Calu3 (cell line): ENCODE results near the gene ZC3H12C. TPM values are rescaled to one million over a fixed set of nuclear protein-coding genes. Genes with fewer than 3 reads are reported as not detected.

Experiments used
- BruUV-seq: library from RNA; stranded (reverse); fragments of 400-500 nt; replicated peaks from 2 replicates; lab custom pipeline; 2021; lab: Mats Ljungman, UMichigan
- CTCF ChIA-PET: fragments of 300-600 bp; sonication (Branson Sonifier 250); formaldehyde crosslinking; loops from one replicate; lab custom pipeline; 2022; ENCODE audit warnings: antibody characterized with exemption; lab: Charles Lee
- DNase-seq: peaks from one replicate; pipeline ENCODE4 v3.0.0; 2022
- H3K27ac Mint-ChIP-seq: one replicate; pipeline ENCODE4 v1.8.0; 2022; ENCODE audit warnings: mixed read lengths; ENCODE audit not compliant: unreplicated experiment
- H3K27me3 Mint-ChIP-seq: one replicate; pipeline ENCODE4 v1.8.0; 2022; ENCODE audit warnings: mixed read lengths; ENCODE audit not compliant: unreplicated experiment
- H3K36me3 Mint-ChIP-seq: one replicate; pipeline ENCODE4 v1.8.0; 2022; ENCODE audit warnings: mild to moderate bottlenecking, moderate library complexity, mixed read lengths; ENCODE audit not compliant: insufficient read depth, unreplicated experiment
- H3K4me1 Mint-ChIP-seq: one replicate; pipeline ENCODE4 v1.8.0; 2022; ENCODE audit warnings: mild to moderate bottlenecking, low read depth, mixed read lengths; ENCODE audit not compliant: unreplicated experiment
- H3K4me3 Mint-ChIP-seq: one replicate; pipeline ENCODE4 v1.8.0; 2022; ENCODE audit warnings: mild to moderate bottlenecking, low read depth, moderate library complexity, mixed read lengths; ENCODE audit not compliant: unreplicated experiment
- H3K9me3 Mint-ChIP-seq: one replicate; pipeline ENCODE4 v1.8.0; 2022; ENCODE audit warnings: low read depth, mixed read lengths; ENCODE audit not compliant: unreplicated experiment
- intact Hi-C: fragments of 100-400 bp; cut with micrococcal nuclease; formaldehyde crosslinking; loops from one replicate; pipeline ENCODE4 v1.10.0; 2022; ENCODE audit not compliant: unreplicated experiment
- total RNA-seq: library from RNA; stranded (reverse); gene quantifications from 2 replicates; pipeline ENCODE4 v1.2.3, GENCODE V29; 2022
- TF ChIP-seq, protein P1 (sequence below): fragments of 200-600 bp; IDR thresholded peaks from one replicate; pipeline ENCODE4 v1.8.0; 2022; ENCODE audit warnings: antibody characterized with exemption; ENCODE audit not compliant: unreplicated experiment

Gene ZC3H12C
- total RNA-seq, 1 experiment from 2014 or later: 14.1 TPM

DNA sequence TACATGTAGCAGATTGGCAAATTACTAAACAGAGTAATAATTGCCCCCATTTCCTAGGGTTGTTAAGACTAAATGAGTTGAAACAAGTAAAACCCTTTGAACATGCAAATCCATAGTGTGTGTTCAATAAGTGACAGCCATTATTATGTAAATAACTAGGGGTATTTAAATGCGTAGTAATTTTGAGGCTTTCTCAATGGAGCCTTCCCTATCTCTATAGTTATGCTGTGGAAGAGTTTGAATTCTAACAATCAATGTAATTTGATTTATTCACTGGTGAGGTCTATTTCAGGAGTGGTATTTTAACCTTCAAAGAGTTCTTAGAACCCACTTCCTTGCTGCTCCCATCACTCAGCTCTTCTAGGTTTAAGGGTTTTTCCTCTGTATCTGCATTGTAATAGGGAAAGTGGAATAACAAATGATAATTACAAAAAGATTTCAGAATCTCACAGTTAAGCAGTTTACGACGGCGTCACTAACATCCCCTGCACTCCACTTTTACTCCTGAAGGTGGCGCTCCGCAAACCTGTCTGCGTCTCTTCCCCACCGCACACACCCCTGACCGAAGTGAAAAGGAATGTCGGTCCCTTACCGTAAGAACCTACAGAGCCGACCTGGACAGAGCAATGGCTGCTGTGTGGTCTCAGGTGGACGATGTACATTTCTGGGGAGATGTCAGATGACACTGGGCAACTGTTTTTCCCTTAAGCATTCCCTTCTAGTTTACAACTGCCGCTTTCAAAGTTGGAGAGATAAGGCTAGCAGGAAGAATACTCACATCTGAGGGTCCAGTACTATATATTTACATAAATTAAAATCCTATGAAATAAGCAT lies 80.8 kb downstream of the ZC3H12C start:
- intact Hi-C loops: no loop called here
- no peak overlapping the region for H3K4me3 Mint-ChIP-seq
- peaks cover 5% of the 10 kb centered on the region for H3K36me3 Mint-ChIP-seq

DNA sequence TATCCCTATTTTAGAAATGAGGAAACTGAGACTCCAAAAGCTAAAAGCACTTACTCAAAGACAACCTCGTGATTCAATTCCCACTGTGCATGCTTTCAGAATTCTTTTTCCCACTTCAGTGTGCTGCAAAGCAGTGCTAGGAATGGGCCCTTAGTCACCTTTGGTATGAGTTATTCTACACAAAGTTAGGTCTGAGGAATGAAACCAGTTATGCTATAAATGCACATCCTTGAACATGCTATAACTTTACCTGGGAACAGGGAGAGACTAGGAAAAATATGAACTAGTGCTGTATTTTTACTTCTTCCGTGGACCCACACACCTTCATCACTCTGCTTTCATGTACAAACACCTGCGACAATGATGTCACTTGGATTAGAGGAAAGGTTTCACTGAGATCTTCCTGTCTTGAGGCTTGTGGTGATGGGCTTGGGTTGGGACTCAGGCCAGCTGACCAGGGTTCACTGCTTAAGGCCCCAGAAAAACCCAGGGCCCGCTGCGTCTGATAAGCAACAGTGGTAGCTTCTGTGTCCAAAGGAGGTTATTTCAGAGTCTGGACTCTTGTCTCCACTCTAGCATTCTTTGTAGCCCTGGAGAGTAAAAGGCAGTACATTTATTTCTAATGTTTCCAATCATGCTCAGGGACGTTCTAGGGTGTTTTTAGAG lies 81.6 kb downstream of the ZC3H12C start:
- H3K4me3 Mint-ChIP-seq: no peak overlapping the region
- TF ChIP-seq, protein P1, sequence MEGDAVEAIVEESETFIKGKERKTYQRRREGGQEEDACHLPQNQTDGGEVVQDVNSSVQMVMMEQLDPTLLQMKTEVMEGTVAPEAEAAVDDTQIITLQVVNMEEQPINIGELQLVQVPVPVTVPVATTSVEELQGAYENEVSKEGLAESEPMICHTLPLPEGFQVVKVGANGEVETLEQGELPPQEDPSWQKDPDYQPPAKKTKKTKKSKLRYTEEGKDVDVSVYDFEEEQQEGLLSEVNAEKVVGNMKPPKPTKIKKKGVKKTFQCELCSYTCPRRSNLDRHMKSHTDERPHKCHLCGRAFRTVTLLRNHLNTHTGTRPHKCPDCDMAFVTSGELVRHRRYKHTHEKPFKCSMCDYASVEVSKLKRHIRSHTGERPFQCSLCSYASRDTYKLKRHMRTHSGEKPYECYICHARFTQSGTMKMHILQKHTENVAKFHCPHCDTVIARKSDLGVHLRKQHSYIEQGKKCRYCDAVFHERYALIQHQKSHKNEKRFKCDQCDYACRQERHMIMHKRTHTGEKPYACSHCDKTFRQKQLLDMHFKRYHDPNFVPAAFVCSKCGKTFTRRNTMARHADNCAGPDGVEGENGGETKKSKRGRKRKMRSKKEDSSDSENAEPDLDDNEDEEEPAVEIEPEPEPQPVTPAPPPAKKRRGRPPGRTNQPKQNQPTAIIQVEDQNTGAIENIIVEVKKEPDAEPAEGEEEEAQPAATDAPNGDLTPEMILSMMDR: no peak
- no peaks in the 10 kb centered on the region for H3K9me3 Mint-ChIP-seq
- TSS peak; percentile 40 for BruUV-seq
- H3K27ac Mint-ChIP-seq: no peak overlapping the region
- no peaks in the 10 kb centered on the region for H3K27me3 Mint-ChIP-seq
- no peaks in the 10 kb centered on the region for H3K4me1 Mint-ChIP-seq
- H3K36me3 Mint-ChIP-seq: peaks cover 5% of the 10 kb centered on the region
- intact Hi-C loops: no loop called here
- no peak for DNase-seq
- CTCF ChIA-PET: no interaction called here

More for the DNA sequence above, 80.8 kb downstream of the ZC3H12C start:
- DNase-seq: peak; percentile 72
- no peaks in the 10 kb centered on the region for H3K9me3 Mint-ChIP-seq
- CTCF ChIA-PET: no interaction called here
- H3K27me3 Mint-ChIP-seq: no peaks in the 10 kb centered on the region
- no TSS peak for BruUV-seq
- H3K4me1 Mint-ChIP-seq: no peaks in the 10 kb centered on the region
- no peak overlapping the region for H3K27ac Mint-ChIP-seq
- TF ChIP-seq, protein P1: peak; percentile 52

- intact Hi-C loops: no loop called here
- DNase-seq: no peak
- no peaks in the 10 kb centered on the region for H3K4me1 Mint-ChIP-seq
- H3K9me3 Mint-ChIP-seq: no peaks in the 10 kb centered on the region
- H3K4me3 Mint-ChIP-seq: no peak overlapping the region
- BruUV-seq: no TSS peak
- H3K36me3 Mint-ChIP-seq: peaks cover 5% of the 10 kb centered on the region
- TF ChIP-seq, protein P1: no peak
- H3K27me3 Mint-ChIP-seq: no peaks in the 10 kb centered on the region
- H3K27ac Mint-ChIP-seq: no peak overlapping the region
- CTCF ChIA-PET: no interaction called here
Measured at GRCh38 chr11:110176366-110177085, 83.3 kb downstream of the ZC3H12C start.

- H3K27ac Mint-ChIP-seq: no peak overlapping the region
- no peaks in the 10 kb centered on the region for H3K4me1 Mint-ChIP-seq
- peaks cover 5% of the 10 kb centered on the region for H3K36me3 Mint-ChIP-seq
- H3K27me3 Mint-ChIP-seq: no peaks in the 10 kb centered on the region
- TF ChIP-seq, protein P1: no peak
- no peaks in the 10 kb centered on the region for H3K9me3 Mint-ChIP-seq
- intact Hi-C loops: no loop called here
- CTCF ChIA-PET: no interaction called here
- no peak for DNase-seq
- no peak overlapping the region for H3K4me3 Mint-ChIP-seq
- no TSS peak for BruUV-seq
Measured at GRCh38 chr11:110177086-110177456, 83.9 kb downstream of the ZC3H12C start.
